PC-3 (cell line): Measurements from ENCODE around the gene SNX15. TPM values are rescaled to one million over a fixed set of nuclear protein-coding genes. Genes with fewer than 3 reads are reported as not detected.

Source experiments
- ATAC-seq: fragments of 200-7000 bp; cut with Tn5 transposase; 2 replicates; pipeline ENCODE4 v1.9.1; 2020; ENCODE audit warnings: mild to moderate bottlenecking, moderate library complexity
- BruUV-seq: library from RNA; stranded (reverse); fragments of 400-500 nt; replicated peaks from 2 replicates; lab custom pipeline; 2021; lab: Mats Ljungman, UMichigan
- CTCF ChIA-PET: fragments of 300-600 bp; sonication (Branson Sonifier 250); formaldehyde crosslinking; loops from one replicate; lab custom pipeline; 2022; ENCODE audit warnings: antibody characterized with exemption; lab: Charles Lee
- POLR2A ChIA-PET: fragments of 300-600 bp; sonication (Branson Sonifier 250); formaldehyde crosslinking; loops from one replicate; lab custom pipeline; 2022; ENCODE audit warnings: antibody characterized with exemption; ENCODE audit not compliant: unreplicated experiment; lab: Charles Lee
- DNase-seq: peaks from one replicate; pipeline ENCODE4 v3.0.0-alpha.2; 2015
- H2AFZ ChIP-seq: fragments of 300-600 bp; sonication (generic); 2 replicates; pipeline ENCODE4 v1.6.0; 2016; ENCODE audit warnings: antibody characterized with exemption, low read length
- H3F3A ChIP-seq: fragments of 300-600 bp; sonication (generic); one replicate; pipeline ENCODE4 v1.6.0; 2017; ENCODE audit warnings: antibody characterized with exemption, low read length, control low read depth, mild to moderate bottlenecking; ENCODE audit not compliant: unreplicated experiment
- H3K27ac ChIP-seq: fragments of 300-600 bp; sonication (generic); 2 replicates; pipeline ENCODE4 v1.5.1; 2016; ENCODE audit warnings: mild to moderate bottlenecking, low read length
- H3K27me3 ChIP-seq: fragments of 300-600 bp; sonication (generic); 2 replicates; pipeline ENCODE4 v1.6.1; 2016; ENCODE audit warnings: low read length, mixed read lengths
- H3K36me3 ChIP-seq: fragments of 300-600 bp; sonication (generic); 2 replicates; pipeline ENCODE4 v1.6.1; 2016; ENCODE audit warnings: low read depth, mixed run types, low read length, mixed read lengths
- H3K4me1 ChIP-seq: fragments of 300-600 bp; sonication (generic); 2 replicates; pipeline ENCODE4 v1.5.1; 2016; ENCODE audit warnings: low read length; ENCODE audit not compliant: insufficient read depth
- H3K4me2 ChIP-seq: fragments of 300-600 bp; sonication (generic); 2 replicates; pipeline ENCODE4 v1.6.0; 2016; ENCODE audit warnings: low read length
- H3K4me3 ChIP-seq: fragments of 300-600 bp; sonication (generic); 2 replicates; pipeline ENCODE4 v1.5.1; 2016; ENCODE audit warnings: mild to moderate bottlenecking, low read length, mixed read lengths
- H3K79me2 ChIP-seq: fragments of 300-600 bp; sonication (generic); 2 replicates; pipeline ENCODE4 v1.6.1; 2017; ENCODE audit warnings: low read length, mixed read lengths
- H3K9ac ChIP-seq: fragments of 300-600 bp; sonication (generic); 2 replicates; pipeline ENCODE4 v1.6.0; 2016; ENCODE audit warnings: mild to moderate bottlenecking, low read length
- H3K9me2 ChIP-seq: fragments of 300-600 bp; sonication (generic); replicated peaks from 2 replicates; pipeline ENCODE4 v1.6.1; 2016; ENCODE audit warnings: mixed run types, low read length, mixed read lengths
- H3K9me3 ChIP-seq: fragments of 300-600 bp; sonication (generic); 2 replicates; pipeline ENCODE4 v1.6.1; 2016; ENCODE audit warnings: low read length, mixed read lengths
- H4K20me1 ChIP-seq: fragments of 300-600 bp; sonication (generic); 2 replicates; pipeline ENCODE4 v1.6.1; 2016; ENCODE audit warnings: low read length, mixed read lengths
- CTCF ChIP-seq: fragments of 300-600 bp; sonication (generic); conservative IDR thresholded peaks from 2 replicates; pipeline ENCODE4 v1.5.1; 2017; ENCODE audit warnings: antibody characterized with exemption, low read depth, mild to moderate bottlenecking, low read length
- EZH2 ChIP-seq: fragments of 300-600 bp; sonication (generic); IDR thresholded peaks from one replicate; pipeline ENCODE4 v1.6.1; 2017; ENCODE audit warnings: antibody characterized with exemption, mild to moderate bottlenecking, low read length; ENCODE audit not compliant: unreplicated experiment
- EZH2phosphoT487 ChIP-seq: fragments of 300-600 bp; sonication (generic); IDR thresholded peaks from 2 replicates; pipeline ENCODE4 v1.6.1; 2018; ENCODE audit warnings: mild to moderate bottlenecking, antibody characterized with exemption, low read length, borderline replicate concordance
- intact Hi-C: fragments of 100-400 bp; cut with micrococcal nuclease; formaldehyde crosslinking; loops from 2 replicates; pipeline ENCODE4 v1.9.0; 2023
- total RNA-seq: library from RNA; depleted of rRNA; stranded (reverse); fragments of >200 nt; gene quantifications from 2 replicates; pipeline ENCODE4 v1.2.3, GENCODE V29; 2014

Gene SNX15
- total RNA-seq, 1 experiment from 2014 or later = 40.4 TPM

- Histone ChIP-seq H3F3A (no peaks in the 10 kb centered on the region), H3K79me2 (no peaks in the 10 kb centered on the region), H4K20me1 (no peaks in the 10 kb centered on the region), H3K9ac (no peak overlapping the region), H2AFZ (no peak overlapping the region), H3K9me2 (no peaks in the 10 kb centered on the region), H3K36me3 (no peaks in the 10 kb centered on the region), H3K4me2 (no peak overlapping the region), H3K4me1 (no peaks in the 10 kb centered on the region), H3K9me3 (no peaks in the 10 kb centered on the region), H3K27me3 (no peaks in the 10 kb centered on the region), H3K4me3 (no peak overlapping the region), H3K27ac (no peak overlapping the region)
- no peak for DNase-seq
- POLR2A ChIA-PET = no interaction called here
- BruUV-seq = no TSS peak
- TF ChIP-seq EZH2 = no peak
- TF ChIP-seq CTCF = no peak
- TF ChIP-seq EZH2phosphoT487 = no peak
- ATAC-seq = no peak
- CTCF ChIA-PET = no interaction called here
- intact Hi-C loops = no loop called here
These were observed 33.0 kb downstream of the SNX15 start for GRCh38 chr11:65059959-65060824.

GRCh38 chr11:65060913-65061408, 33.7 kb downstream of the SNX15 start:
- Histone ChIP-seq H3K4me1 (no peaks in the 10 kb centered on the region), H3K27ac (no peak overlapping the region), H3K4me3 (no peak overlapping the region), H3K9ac (no peak overlapping the region), H3K4me2 (no peak overlapping the region), H3K79me2 (no peaks in the 10 kb centered on the region), H3K27me3 (no peaks in the 10 kb centered on the region), H2AFZ (no peak overlapping the region), H3K9me2 (no peaks in the 10 kb centered on the region), H3K36me3 (no peaks in the 10 kb centered on the region), H3F3A (no peaks in the 10 kb centered on the region), H3K9me3 (no peaks in the 10 kb centered on the region), H4K20me1 (no peaks in the 10 kb centered on the region)
- intact Hi-C loops = no loop called here
- no peak for TF ChIP-seq EZH2phosphoT487
- no peak for TF ChIP-seq EZH2
- no peak; the same call in 1 of the 2 replicates for TF ChIP-seq CTCF
- ATAC-seq (no peak), DNase-seq (no peak)
- no TSS peak for BruUV-seq
- ChIA-PET POLR2A (no interaction called here), CTCF (no interaction called here)

- no peaks in the 10 kb centered on the region for H3K9me2 ChIP-seq
- H3K9ac ChIP-seq = no peak overlapping the region
- H3K4me1 ChIP-seq = no peaks in the 10 kb centered on the region
- no peak overlapping the region for H3K4me3 ChIP-seq
- no peaks in the 10 kb centered on the region for H3K9me3 ChIP-seq
- ChIA-PET CTCF (no interaction called here), POLR2A (no interaction called here)
- BruUV-seq = no TSS peak
- no peaks in the 10 kb centered on the region for H3F3A ChIP-seq
- no peak overlapping the region for H3K27ac ChIP-seq
- no peak for TF ChIP-seq EZH2phosphoT487
- TF ChIP-seq CTCF = no peak
- TF ChIP-seq EZH2 = no peak
- H3K27me3 ChIP-seq = no peaks in the 10 kb centered on the region
- no peaks in the 10 kb centered on the region for H3K79me2 ChIP-seq
- H2AFZ ChIP-seq = no peak overlapping the region
- H4K20me1 ChIP-seq = no peaks in the 10 kb centered on the region
- no peak for ATAC-seq
- H3K4me2 ChIP-seq = no peak overlapping the region
- intact Hi-C loops = no loop called here
- no peak for DNase-seq
- H3K36me3 ChIP-seq = no peaks in the 10 kb centered on the region
These were observed 36.3 kb downstream of the SNX15 start for GRCh38 chr11:65063532-65063931.
